Upper lobe of left lung (tissue), 6 donors: ENCODE measurements around the gene CD99L2. TPM values are rescaled to one million over a fixed set of nuclear protein-coding genes. Genes with fewer than 3 reads are reported as not detected.

Experiments
- ATAC-seq, 2 donors: fragments of 200-7000 bp; cut with Tn5 transposase; one replicate each; pipeline ENCODE4 v1.9.1; 2022; ENCODE audit warnings: mild to moderate bottlenecking in 2 of 2, moderate library complexity in 2 of 2; ENCODE audit not compliant: low FRiP score in 2 of 2
- DNase-seq, 2 donors: peaks; one replicate each; pipeline ENCODE4 v3.0.0-alpha.2; 2019 to 2020
- H3K27ac ChIP-seq, 4 donors: fragments of 200-600 bp; sonication (generic); one replicate each; pipeline ENCODE4 v1.5.1; 2016 to 2019
- H3K27me3 ChIP-seq, 4 donors: fragments of 200-600 bp; sonication (generic); one replicate each; pipeline ENCODE4 v1.5.1; 2017 to 2019
- H3K36me3 ChIP-seq, 4 donors: fragments of 200-600 bp; sonication (generic); one replicate each; pipeline ENCODE4 v1.5.1; 2016 to 2019
- H3K4me1 ChIP-seq, 4 donors: fragments of 200-600 bp; sonication (generic); one replicate each; pipeline ENCODE4 v1.5.1; 2018 to 2019
- H3K4me3 ChIP-seq, 4 donors: fragments of 200-600 bp; sonication (generic); one replicate each; pipeline ENCODE4 v1.5.1; 2017 to 2019; ENCODE audit warnings: mild to moderate bottlenecking in 2 of 4, moderate library complexity in 1 of 4
- H3K9me3 ChIP-seq, 4 donors: fragments of 200-600 bp; sonication (generic); one replicate each; pipeline ENCODE4 v1.5.1; 2018 to 2019
- EP300 ChIP-seq, 4 donors: sonication (generic); formaldehyde crosslinking; IDR thresholded peaks; one replicate each; pipeline ENCODE4 v1.5.1; 2017; ENCODE audit warnings: antibody characterized with exemption in 4 of 4, control low read depth in 2 of 4
- POLR2A ChIP-seq, 4 donors: fragments of 450-650 bp; IDR thresholded peaks; one replicate each; pipeline ENCODE4 v1.5.1; 2016 to 2017; ENCODE audit warnings: antibody characterized with exemption in 4 of 4, mild to moderate bottlenecking in 2 of 4
- POLR2AphosphoS5 ChIP-seq, 2 donors: sonication (generic); formaldehyde crosslinking; IDR thresholded peaks; one replicate each; pipeline ENCODE4 v1.5.1; 2017; ENCODE audit warnings: antibody characterized with exemption in 2 of 2
- WGBS, 2 donors: methylation state at CpG; one replicate each; pipeline ENCODE4 v1.1.5; 2017 to 2018; 5-methylcytosine and 5-hydroxymethylcytosine counted together
- total RNA-seq, 6 donors: library from RNA; depleted of rRNA in 4 of 6; stranded (reverse); fragments of >200 nt in 4 of 6; gene quantifications; one replicate each; pipeline versions ENCODE4 v1.1.0 to v1.2.1, GENCODE V29; 2016 to 2021
- TF ChIP-seq, protein P1 (sequence below), 6 experiments: fragments of 450-650 bp in 4 of 6; fragments of 200-600 bp in 2 of 6; sonication (generic) in 2 of 6; IDR thresholded peaks; one replicate each; pipeline ENCODE4 v1.5.1; 2016 to 2019; ENCODE audit warnings: antibody characterized with exemption in 6 of 6
- donor health status: DM: no; HTN: no; CAD: no; lungs with moderate emphysema.
- donor health status: DM: no; HTN: yes; CAD: no; lungs with severe emphysema.

The CD99L2 gene
- total RNA-seq, 6 donors from 2014 or later: 16.8 to 41.6 (median 34.9) TPM

DNA sequence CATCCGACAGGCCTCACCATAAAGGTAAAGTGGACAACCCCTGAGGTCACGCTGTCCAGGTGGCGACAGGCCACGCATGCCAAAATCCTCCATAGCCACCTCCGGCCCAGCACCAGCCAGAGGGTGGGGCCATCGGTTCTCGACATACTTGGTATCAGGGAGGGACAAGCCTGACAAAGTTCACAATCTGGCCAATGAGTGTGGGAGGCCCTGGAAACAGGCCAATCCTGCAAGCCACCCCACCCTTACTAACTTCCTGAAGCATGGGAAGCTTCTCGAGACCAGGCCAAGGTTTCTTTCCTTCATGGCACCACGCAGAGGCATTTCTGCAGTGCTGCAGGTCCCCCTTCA, 131.4 kb downstream of the CD99L2 start:
- no peak overlapping the region for H3K4me3 ChIP-seq
- ATAC-seq (peak in 1 of 2 donors; percentile 51), DNase-seq (no peak)
- H3K4me1 ChIP-seq: peaks cover 0 to 10% (median 4%) of the 10 kb centered on the region in 4 donors
- 27 to 79% methylated on average over 2 to 9 of the region's 9 CpGs for WGBS, 2 donors
- TF ChIP-seq, protein P1, sequence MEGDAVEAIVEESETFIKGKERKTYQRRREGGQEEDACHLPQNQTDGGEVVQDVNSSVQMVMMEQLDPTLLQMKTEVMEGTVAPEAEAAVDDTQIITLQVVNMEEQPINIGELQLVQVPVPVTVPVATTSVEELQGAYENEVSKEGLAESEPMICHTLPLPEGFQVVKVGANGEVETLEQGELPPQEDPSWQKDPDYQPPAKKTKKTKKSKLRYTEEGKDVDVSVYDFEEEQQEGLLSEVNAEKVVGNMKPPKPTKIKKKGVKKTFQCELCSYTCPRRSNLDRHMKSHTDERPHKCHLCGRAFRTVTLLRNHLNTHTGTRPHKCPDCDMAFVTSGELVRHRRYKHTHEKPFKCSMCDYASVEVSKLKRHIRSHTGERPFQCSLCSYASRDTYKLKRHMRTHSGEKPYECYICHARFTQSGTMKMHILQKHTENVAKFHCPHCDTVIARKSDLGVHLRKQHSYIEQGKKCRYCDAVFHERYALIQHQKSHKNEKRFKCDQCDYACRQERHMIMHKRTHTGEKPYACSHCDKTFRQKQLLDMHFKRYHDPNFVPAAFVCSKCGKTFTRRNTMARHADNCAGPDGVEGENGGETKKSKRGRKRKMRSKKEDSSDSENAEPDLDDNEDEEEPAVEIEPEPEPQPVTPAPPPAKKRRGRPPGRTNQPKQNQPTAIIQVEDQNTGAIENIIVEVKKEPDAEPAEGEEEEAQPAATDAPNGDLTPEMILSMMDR (IDR thresholded peaks at IDR 0.05): no peak
- TF ChIP-seq EP300 (IDR thresholded peaks at IDR 0.05) (no peak), POLR2AphosphoS5 (IDR thresholded peaks at IDR 0.05) (no peak), POLR2A (IDR thresholded peaks at IDR 0.05) (no peak)
- H3K36me3 ChIP-seq: peaks cover 0 to 25% (median 0%) of the 10 kb centered on the region in 4 donors
- peak overlapping the region in 1 of 4 donors; percentile 7 for H3K27ac ChIP-seq
- no peaks in the 10 kb centered on the region for H3K9me3 ChIP-seq
- no peaks in the 10 kb centered on the region for H3K27me3 ChIP-seq

DNA sequence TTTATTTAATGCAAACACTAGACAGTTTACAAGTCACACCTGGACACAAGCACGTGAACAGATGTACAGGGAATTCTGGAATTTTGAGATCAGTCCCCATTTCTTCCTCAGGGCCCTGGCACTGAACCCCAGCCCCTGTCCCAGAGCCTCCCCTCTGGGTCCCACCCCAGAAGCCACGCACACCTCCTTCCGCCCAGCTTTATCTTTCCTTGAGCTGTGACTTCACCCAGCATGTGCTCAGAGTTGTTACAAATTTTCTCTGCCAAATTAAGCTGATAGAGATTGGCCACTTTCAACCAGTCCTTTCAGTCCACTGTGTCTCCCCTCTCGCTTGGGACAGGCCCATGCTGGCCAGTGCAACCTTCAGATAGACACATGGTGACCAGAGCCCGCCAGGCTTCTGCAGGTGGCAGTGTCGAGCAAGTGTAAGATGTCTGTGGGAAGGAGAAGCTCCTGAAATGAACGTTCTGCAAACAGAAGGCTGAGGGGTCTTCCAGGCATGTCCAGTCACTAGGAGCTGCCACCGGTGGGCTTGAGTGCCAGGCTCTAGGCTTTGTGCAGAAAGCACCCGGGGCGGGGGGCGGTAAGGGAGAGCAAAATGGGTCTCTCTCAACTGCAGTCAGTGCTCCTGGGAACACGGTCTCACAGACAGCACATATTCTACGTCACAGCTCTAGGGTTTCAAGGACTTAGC, 132.0 kb downstream of the CD99L2 start:
- H3K36me3 ChIP-seq: peaks cover 0 to 25% (median 0%) of the 10 kb centered on the region in 4 donors
- no peaks in the 10 kb centered on the region for H3K27me3 ChIP-seq
- H3K9me3 ChIP-seq: no peaks in the 10 kb centered on the region
- WGBS, 2 donors: 80 to 100% methylated on average over 3 to 13 of the region's 13 CpGs
- ATAC-seq (no peak), DNase-seq (no peak)
- H3K4me3 ChIP-seq: no peak overlapping the region
- TF ChIP-seq POLR2AphosphoS5 (IDR thresholded peaks at IDR 0.05): no peak
- TF ChIP-seq, protein P1 (IDR thresholded peaks at IDR 0.05): no peak
- TF ChIP-seq EP300 (IDR thresholded peaks at IDR 0.05): no peak
- TF ChIP-seq POLR2A (IDR thresholded peaks at IDR 0.05): no peak
- H3K4me1 ChIP-seq: peaks cover 0 to 10% (median 4%) of the 10 kb centered on the region in 4 donors
- H3K27ac ChIP-seq: peak overlapping the region in 1 of 4 donors; percentile 7

DNA sequence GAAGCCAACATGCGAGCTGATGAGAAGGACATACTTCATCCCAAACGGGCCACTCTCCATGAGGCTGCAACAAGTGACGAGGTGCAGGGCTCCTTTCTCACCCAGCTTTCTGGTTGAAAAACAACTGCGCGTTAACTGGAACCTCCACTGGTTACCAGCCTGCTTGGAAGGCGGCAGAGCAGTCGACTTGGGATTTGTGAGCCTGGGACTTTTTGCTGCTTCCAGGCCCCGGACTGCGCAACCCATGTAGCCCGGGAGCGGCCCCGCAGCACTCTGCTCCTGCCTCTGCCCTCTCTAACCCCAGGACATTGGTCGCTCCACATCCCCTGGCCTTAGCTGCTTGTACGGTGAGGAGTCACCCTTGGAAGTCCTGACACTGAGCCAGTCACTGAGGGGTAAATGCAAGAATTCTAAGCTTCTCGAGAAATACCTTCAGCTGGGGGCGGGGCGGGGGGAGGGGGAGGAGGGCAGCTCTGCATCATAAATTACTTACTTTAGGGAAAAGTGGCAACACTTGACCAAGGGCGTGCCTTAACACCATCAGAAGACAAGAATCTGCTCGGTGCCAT, 132.6 kb downstream of the CD99L2 start:
- no peaks in the 10 kb centered on the region for H3K27me3 ChIP-seq
- no peak for ATAC-seq
- WGBS, 2 donors: 84% methylated on average over 8 to 19 of the region's 19 CpGs
- no peak for DNase-seq
- no peak overlapping the region for H3K4me3 ChIP-seq
- TF ChIP-seq POLR2AphosphoS5 (IDR thresholded peaks at IDR 0.05): no peak
- TF ChIP-seq, protein P1 (IDR thresholded peaks at IDR 0.05): no peak
- no peak for TF ChIP-seq POLR2A (IDR thresholded peaks at IDR 0.05)
- TF ChIP-seq EP300 (IDR thresholded peaks at IDR 0.05): no peak
- peaks cover 0 to 10% (median 4%) of the 10 kb centered on the region in 4 donors for H3K4me1 ChIP-seq
- H3K36me3 ChIP-seq: peaks cover 0 to 25% (median 0%) of the 10 kb centered on the region in 4 donors
- H3K9me3 ChIP-seq: no peaks in the 10 kb centered on the region
- H3K27ac ChIP-seq: no peak overlapping the region

DNA sequence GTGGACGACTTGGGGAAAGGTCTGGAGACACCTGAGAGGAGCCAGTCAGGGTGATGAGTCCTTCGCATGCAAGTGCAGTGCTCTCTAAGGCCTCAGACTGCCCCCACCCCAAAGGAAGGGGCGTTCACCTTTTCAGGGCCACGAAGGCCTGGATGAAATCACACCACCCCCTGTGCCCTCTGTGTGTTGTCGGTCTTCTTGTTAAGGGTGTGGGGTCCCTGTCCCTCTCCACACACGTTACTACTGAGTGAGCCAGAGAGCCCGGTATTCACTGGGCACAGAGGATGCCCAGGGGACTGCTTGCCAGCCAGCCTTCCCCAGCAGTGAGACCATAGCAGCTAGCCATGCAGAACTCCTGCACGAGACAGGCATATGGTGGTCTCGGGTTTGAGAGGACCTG, 133.2 kb downstream of the CD99L2 start:
- H3K27ac ChIP-seq: no peak overlapping the region
- peaks cover 0 to 25% (median 0%) of the 10 kb centered on the region in 4 donors for H3K36me3 ChIP-seq
- DNase-seq (no peak), ATAC-seq (no peak)
- no peak overlapping the region for H3K4me3 ChIP-seq
- H3K9me3 ChIP-seq: no peaks in the 10 kb centered on the region
- WGBS, 2 donors: 60 to 86% methylated on average over 1 to 9 of the region's 9 CpGs
- no peak for TF ChIP-seq EP300 (IDR thresholded peaks at IDR 0.05)
- no peak for TF ChIP-seq POLR2A (IDR thresholded peaks at IDR 0.05)
- TF ChIP-seq POLR2AphosphoS5 (IDR thresholded peaks at IDR 0.05): no peak
- TF ChIP-seq, protein P1 (IDR thresholded peaks at IDR 0.05): no peak
- peaks cover 0 to 10% (median 4%) of the 10 kb centered on the region in 4 donors for H3K4me1 ChIP-seq
- H3K27me3 ChIP-seq: no peaks in the 10 kb centered on the region
